A549 (cell line): ENCODE measurements around the gene MITD1.

Source experiments
- CTCF ChIP-seq: fragments of >200 bp; sonication (Bioruptor Twin); formaldehyde crosslinking; IDR thresholded peaks from 3 replicates; pipeline ENCODE4 v1.5.1; 2016
- RAD21 ChIP-seq, 2 experiments: fragments of >200 bp in 1 of 2; sonication (Bioruptor Twin) in 1 of 2; formaldehyde crosslinking in 1 of 2; IDR thresholded peaks in 1 of 2; conservative IDR thresholded peaks in 1 of 2; 2 replicates in 1 of 2; 3 replicates in 1 of 2; pipeline ENCODE4 v1.6.1; 2012 to 2018; ENCODE audit warnings: inconsistent platforms in 1 of 2

- TF ChIP-seq CTCF (no peak), RAD21 (conservative IDR thresholded peaks at IDR 0.05 in 1 of 2, IDR thresholded peaks at IDR 0.05 in 1 of 2) (no peak)
These were observed 24.6 kb upstream of the MITD1 start for GRCh38 chr2:99205491-99205890.
